Chondrocyte (in vitro differentiated cells): ENCODE measurements around the gene LYPD1. TPM values are rescaled to one million over a fixed set of nuclear protein-coding genes. Genes with fewer than 3 reads are reported as not detected.
"Not testable (repeated sequence)": the region's sequence is repeated elsewhere in the genome, so short reads cannot be mapped to it uniquely, and the experiment has no call there.

Source experiments
- DNase-seq: peaks from one replicate; pipeline ENCODE4 v3.0.0; 2021; ENCODE audit warnings: mixed read lengths, low spot score
- H3K27ac Mint-ChIP-seq: one replicate; pipeline ENCODE4 v1.8.0; 2021; ENCODE audit warnings: mild to moderate bottlenecking, moderate library complexity, mixed read lengths; ENCODE audit not compliant: unreplicated experiment
- H3K27me3 Mint-ChIP-seq: 2 replicates; pipeline ENCODE4 v1.8.0; 2021; ENCODE audit warnings: low read depth, mixed read lengths
- H3K36me3 Mint-ChIP-seq: 2 replicates; pipeline ENCODE4 v1.8.0; 2021; ENCODE audit warnings: low read depth, mixed read lengths
- H3K4me1 Mint-ChIP-seq: 2 replicates; pipeline ENCODE4 v1.8.0; 2021; ENCODE audit warnings: low read depth, mild to moderate bottlenecking, mixed read lengths
- H3K4me3 Mint-ChIP-seq: one replicate; pipeline ENCODE4 v1.8.0; 2021; ENCODE audit warnings: mild to moderate bottlenecking, moderate library complexity, mixed read lengths; ENCODE audit not compliant: unreplicated experiment
- H3K9me3 Mint-ChIP-seq: 2 replicates; pipeline ENCODE4 v1.8.0; 2021; ENCODE audit warnings: low read depth, mixed read lengths
- CTCF ChIP-seq: fragments of 200-600 bp; sonication (generic); IDR thresholded peaks from 2 replicates; pipeline ENCODE4 v1.5.0; 2021; ENCODE audit warnings: antibody characterized with exemption, mild to moderate bottlenecking, moderate library complexity
- total RNA-seq: library from RNA; stranded (reverse); gene quantifications from 3 replicates; pipeline ENCODE4 v1.2.1, GENCODE V29; 2021

The LYPD1 gene
- total RNA-seq, 1 donor from 2014 or later: 5.0 TPM

GRCh38 chr2:132701810-132702209, 31.8 kb upstream of the LYPD1 start:
- DNase-seq: no peak
- peaks cover 2% of the 10 kb centered on the region for H3K27me3 Mint-ChIP-seq
- H3K4me1 Mint-ChIP-seq: peaks cover 2% of the 10 kb centered on the region
- TF ChIP-seq CTCF: no peak
- no peak overlapping the region for H3K27ac Mint-ChIP-seq
- no peaks in the 10 kb centered on the region for H3K9me3 Mint-ChIP-seq
- H3K4me3 Mint-ChIP-seq: no peak overlapping the region
- H3K36me3 Mint-ChIP-seq: no peaks in the 10 kb centered on the region

GRCh38 chr2:132699802-132700201, 29.8 kb upstream of the LYPD1 start:
- not testable (repeated sequence) for H3K4me1 Mint-ChIP-seq, H3K4me3 Mint-ChIP-seq, H3K9me3 Mint-ChIP-seq, DNase-seq, H3K36me3 Mint-ChIP-seq, H3K27ac Mint-ChIP-seq, H3K27me3 Mint-ChIP-seq

- H3K4me3 Mint-ChIP-seq, H3K9me3 Mint-ChIP-seq, H3K36me3 Mint-ChIP-seq, DNase-seq, H3K27ac Mint-ChIP-seq, H3K27me3 Mint-ChIP-seq, H3K4me1 Mint-ChIP-seq: not testable (repeated sequence)
Measured at GRCh38 chr2:132698347-132698746, 28.3 kb upstream of the LYPD1 start.

- TF ChIP-seq CTCF: no peak
- Mint-ChIP-seq H3K4me1 (peaks cover 6% of the 10 kb centered on the region), H3K36me3 (no peaks in the 10 kb centered on the region), H3K4me3 (no peak overlapping the region), H3K27ac (no peak overlapping the region), H3K9me3 (no peaks in the 10 kb centered on the region), H3K27me3 (peaks cover 4% of the 10 kb centered on the region)
- DNase-seq: no peak
Measured at GRCh38 chr2:132697556-132698205, 27.7 kb upstream of the LYPD1 start.

GRCh38 chr2:132692816-132693215, 22.8 kb upstream of the LYPD1 start:
- peaks cover 4% of the 10 kb centered on the region for H3K27me3 Mint-ChIP-seq
- TF ChIP-seq CTCF: no peak
- no peak for DNase-seq
- no peak overlapping the region for H3K27ac Mint-ChIP-seq
- H3K4me1 Mint-ChIP-seq: peaks cover 19% of the 10 kb centered on the region
- H3K9me3 Mint-ChIP-seq: no peaks in the 10 kb centered on the region
- H3K4me3 Mint-ChIP-seq: no peak overlapping the region
- no peaks in the 10 kb centered on the region for H3K36me3 Mint-ChIP-seq

GRCh38 chr2:132691556-132691955, 21.6 kb upstream of the LYPD1 start:
- H3K27ac Mint-ChIP-seq: no peak overlapping the region
- H3K36me3 Mint-ChIP-seq: no peaks in the 10 kb centered on the region
- no peak overlapping the region for H3K4me3 Mint-ChIP-seq
- DNase-seq: no peak
- no peaks in the 10 kb centered on the region for H3K9me3 Mint-ChIP-seq
- no peak for TF ChIP-seq CTCF
- peaks cover 19% of the 10 kb centered on the region for H3K4me1 Mint-ChIP-seq
- H3K27me3 Mint-ChIP-seq: peaks cover 4% of the 10 kb centered on the region
